HG03039 (cell line): ENCODE data around the gene LDLRAP1.

ENCODE experiments used
- ATAC-seq: cut with Tn5 transposase; IDR thresholded peaks from one replicate; pipeline ENCODE4 v1.9.1; 2021; ENCODE audit warnings: mild to moderate bottlenecking, moderate library complexity; ENCODE audit not compliant: unreplicated experiment

LDLRAP1 gene

GRCh38 chr1:25541889-25542658 is 1.3 kb upstream of the LDLRAP1 start:
- no peak for ATAC-seq

DNA sequence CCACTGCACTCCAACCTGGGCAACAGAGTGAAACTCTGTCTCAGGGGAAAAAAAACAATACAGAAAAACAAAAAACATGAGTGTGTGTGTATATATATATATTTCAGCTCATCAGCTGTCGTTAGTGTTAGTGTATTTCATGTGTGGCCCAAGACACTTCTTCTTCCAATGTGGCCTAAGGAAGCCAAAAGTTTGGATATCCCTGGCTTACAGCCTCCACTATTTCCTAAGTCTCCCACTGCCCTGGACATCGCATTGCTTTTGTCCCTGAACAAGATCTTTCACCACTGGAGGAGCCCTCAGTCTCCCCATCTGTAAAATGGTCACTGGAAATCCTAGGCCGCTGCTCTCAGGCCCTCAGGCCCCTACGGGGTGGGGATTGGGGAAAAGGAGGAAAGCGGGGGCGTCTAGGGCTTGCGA is 391 bp upstream of the LDLRAP1 start:
- no peak for ATAC-seq

GRCh38 chr1:25544243-25544764 is 898 bp downstream of the LDLRAP1 start:
- ATAC-seq, result no peak

DNA sequence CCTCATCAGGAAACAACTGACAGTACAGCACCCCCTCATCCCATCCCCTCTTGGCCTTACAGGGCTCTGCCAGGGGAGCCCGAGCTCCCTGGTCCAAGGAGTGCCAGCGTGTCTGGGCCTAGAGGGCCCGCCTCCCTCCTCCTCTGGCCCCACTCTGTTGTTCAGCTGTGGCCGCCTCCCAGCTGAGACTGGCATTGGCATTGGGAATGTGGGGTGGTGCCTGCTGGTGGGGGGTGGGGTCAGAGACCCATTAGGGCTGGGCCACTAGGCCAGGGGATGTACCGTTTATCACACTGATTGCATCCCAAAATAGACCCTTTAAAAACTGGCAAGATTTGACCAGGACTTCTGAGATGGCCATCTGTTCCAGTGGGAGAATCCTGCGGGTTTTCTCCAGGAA is 1.4 kb downstream of the LDLRAP1 start:
- ATAC-seq, result no peak

DNA sequence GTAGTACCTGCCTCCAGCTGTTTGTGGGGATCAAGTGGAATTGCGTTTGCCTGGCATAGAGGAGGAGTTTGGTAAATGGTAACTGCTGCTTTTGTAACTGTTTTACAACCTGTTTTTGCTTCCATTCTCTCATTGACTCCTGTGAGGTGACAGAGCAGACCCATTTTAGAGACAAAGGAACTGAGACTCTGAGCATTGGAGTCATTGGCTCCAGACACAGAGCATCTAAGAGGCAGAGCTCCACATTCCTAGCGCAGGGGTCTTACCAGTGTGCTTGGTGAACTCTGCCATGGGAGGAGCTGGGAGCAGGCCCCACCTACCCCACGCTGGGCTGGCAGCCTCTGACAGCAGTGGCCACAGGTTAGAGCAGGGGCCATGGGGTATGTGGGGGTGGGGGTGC is 2.4 kb downstream of the LDLRAP1 start:
- ATAC-seq, result no peak

DNA sequence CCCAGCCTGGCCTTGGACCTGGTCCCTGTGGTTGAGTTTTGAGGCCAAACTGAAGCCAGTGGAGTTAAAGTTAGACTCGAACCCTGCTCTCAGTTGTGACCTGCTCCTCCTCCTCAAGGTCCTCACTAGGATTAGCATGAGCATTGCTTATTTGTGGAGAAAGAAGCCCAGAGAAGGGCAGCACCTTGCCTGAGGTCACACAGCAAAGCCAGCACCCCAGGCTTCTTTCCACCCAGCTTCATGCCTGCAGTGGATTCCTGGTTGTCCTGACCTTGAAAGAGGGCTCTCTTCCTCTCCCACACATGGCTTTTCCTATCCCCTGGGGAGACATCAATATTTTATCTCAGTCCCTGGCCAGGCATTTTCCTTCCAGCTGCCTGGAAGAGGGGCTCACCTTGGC is 2.8 kb downstream of the LDLRAP1 start:
- ATAC-seq, result no peak

GRCh38 chr1:25548601-25549000 is 5.2 kb downstream of the LDLRAP1 start:
- ATAC-seq, result no peak

DNA sequence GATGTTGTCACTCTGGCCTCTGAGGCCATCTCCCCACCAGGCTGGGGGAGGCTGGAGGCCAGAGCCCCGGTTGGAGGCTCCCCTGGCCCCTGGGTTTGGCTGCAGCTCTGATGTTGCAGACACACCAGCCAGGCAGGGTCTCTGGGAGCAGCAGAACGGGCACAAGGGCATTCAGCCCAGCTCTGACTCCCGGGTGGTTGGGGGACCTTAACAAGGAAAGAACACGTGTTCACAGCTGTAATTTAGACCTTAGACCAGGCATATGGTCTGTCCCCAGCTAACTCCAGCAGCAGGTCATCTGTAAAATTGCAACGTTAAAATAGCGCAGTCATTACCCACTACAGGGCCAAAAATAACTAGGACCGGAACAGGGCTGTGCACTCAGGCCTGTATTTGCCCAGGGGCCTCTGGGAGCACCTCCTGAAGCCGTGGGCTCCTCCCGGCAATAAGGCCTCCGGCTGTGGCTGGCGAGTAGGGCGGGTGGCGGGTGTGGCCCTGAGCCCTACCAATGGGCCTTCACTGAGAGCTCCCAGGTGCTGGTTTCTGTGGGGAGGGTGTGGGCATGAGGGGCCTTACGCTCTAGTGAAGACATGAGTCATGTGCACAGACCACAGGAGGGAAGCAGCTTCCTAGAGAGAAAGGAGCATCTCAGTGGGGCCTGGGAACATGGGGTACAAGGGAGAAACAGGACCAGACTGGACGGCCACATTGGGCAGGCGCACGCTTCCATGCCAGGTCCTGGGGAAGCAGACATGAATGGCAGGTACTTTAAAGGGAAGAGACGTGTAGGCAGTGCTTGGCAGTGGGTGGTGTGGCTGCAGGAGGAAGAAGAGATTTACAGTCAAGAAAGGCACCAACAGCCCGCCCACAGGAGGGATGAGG is 6.1 kb downstream of the LDLRAP1 start:
- ATAC-seq, result peak; percentile 78

GRCh38 chr1:25550155-25550506 is 6.7 kb downstream of the LDLRAP1 start:
- ATAC-seq, result no peak

DNA sequence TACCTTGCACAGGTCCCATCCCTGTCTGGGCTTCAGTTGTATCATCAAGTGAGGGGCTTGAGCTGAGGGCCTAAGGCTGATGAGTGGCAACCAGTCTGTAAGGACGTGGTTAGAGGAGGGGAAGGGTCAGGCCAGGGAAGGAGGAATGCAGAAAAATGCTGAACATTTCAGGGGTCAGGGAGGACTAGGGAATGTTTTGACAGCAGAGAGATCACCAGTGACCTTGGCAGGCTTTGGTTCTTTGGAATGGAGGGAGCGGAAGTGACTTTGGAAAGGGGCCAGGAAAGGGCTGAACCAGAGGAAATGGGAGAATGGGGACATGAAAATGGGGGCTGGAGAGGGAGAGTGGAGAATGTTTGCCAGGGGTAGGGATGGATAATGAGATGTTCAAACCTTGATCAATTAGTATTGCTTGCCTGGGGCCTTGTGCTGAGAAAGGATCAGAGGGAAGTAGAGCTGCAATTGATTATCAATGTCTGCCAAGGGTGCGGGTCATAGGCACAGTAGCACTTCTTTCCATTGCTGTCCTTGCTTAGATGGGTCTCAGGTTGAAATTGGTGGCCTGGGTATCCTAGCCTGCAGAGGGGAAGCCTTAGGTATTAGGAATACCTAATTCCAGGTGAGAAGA is 7.4 kb downstream of the LDLRAP1 start:
- no peak for ATAC-seq

DNA sequence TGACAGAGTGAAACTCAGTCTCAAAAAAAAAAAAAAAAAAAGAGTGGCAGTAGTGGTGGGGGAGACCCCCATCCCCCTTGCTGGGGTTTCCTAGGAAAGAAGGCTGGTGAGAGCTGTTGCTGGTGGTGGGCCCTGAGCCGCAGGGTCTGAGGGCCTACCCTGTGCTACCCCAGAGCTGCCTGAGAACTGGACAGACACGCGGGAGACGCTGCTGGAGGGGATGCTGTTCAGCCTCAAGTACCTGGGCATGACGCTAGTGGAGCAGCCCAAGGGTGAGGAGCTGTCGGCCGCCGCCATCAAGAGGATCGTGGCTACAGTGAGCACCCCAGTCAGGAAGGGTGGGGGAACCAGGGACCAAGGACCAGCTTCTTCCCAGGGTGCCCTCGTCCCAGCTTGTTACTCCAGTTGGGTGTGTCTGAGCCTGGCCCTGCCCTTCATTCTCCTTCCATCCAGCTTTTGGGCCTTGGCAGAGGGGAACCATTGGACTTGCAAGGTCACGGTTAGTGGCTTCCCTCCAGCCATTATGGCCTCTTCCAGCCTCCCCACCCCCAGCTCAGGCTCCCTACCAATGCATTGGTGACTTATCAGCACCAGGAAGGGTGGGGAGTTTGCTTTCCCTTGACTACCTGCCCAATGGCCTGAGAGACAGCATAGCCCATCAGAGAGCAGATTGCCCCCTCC is 10.5 kb downstream of the LDLRAP1 start:
- no peak for ATAC-seq

GRCh38 chr1:25554430-25554780 is 11.0 kb downstream of the LDLRAP1 start:
- no peak for ATAC-seq

GRCh38 chr1:25554886-25555752 is 11.7 kb downstream of the LDLRAP1 start:
- ATAC-seq, result no peak

DNA sequence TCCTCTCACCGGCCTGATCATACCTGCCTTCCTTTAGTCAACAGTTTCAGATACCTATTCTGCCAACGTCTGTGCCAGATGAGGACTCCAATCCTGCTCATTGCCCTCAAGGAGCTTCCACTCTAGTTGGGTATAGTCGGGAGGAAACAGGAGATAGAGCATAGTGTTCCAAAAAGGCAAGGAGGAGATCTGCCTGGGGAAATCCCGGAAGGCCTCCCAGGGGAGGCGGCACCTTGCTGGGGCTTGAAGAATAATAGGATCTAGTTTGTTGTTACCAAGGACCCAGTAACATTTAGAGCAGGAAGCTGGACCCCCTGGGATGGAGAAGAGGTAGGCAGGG is 12.3 kb downstream of the LDLRAP1 start:
- ATAC-seq, result no peak

GRCh38 chr1:25556132-25556670 is 12.8 kb downstream of the LDLRAP1 start:
- no peak for ATAC-seq

DNA sequence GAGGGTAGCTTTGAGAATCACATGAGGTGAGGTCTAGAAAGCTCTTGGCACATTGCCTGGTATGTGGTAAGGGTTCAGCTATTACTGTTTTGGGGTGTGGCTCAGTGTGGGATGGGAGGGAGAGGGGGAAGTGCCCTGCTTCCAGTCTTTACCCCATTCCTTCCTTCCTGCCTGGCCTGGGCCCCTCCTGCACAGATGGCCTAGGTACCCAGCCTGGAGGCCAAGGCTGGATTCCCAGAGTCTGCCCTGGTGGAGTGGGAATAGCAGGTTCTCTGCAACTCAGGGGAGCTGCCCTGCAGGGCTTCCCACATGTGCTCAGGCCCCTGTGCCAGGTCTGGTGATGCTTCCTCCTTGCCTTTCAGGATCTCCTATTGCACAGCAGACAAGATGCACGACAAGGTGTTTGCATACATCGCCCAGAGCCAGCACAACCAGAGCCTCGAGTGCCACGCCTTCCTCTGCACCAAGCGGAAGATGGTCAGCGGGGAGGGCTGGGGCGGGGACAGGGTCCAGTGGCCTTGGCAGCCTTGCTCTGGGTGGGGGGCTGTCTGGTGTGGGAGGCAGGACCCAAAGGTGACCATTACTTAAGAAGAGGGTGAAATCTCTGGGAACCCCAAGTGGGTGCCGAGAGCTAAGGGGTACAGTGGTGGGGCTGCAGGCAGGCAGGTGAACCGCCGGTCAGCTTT is 13.5 kb downstream of the LDLRAP1 start:
- no peak for ATAC-seq

- no peak for ATAC-seq
Measured at GRCh38 chr1:25557543-25557942, 14.1 kb downstream of the LDLRAP1 start.

GRCh38 chr1:25559031-25559430 is 15.6 kb downstream of the LDLRAP1 start:
- ATAC-seq, result no peak

DNA sequence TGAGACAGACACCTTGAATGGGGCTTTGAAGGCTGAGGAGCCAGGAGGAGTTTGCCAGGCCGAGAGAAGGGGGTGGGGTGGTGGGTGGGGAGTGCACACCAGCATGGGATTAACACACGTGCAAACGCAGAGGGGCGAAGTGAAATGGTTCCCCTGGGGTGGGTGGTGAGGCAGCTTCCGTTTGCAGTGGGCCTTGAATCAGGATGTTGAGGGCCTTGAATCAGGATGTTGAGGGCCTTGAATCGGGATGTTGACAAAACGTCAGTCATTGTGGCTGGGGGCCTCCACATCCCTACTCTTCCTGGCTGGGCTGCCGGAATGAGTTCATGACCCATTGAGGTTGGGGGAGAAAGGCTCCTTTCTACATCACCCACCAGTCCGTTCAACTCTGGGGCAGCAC is 16.6 kb downstream of the LDLRAP1 start:
- ATAC-seq, result no peak
